ENCODE data around the gene ILF2. TPM values are rescaled to one million over a fixed set of nuclear protein-coding genes. Genes with fewer than 3 reads are reported as not detected.

ILF2 gene

GRCh38 chr1:153614189-153614900 lies 56.4 kb downstream of the ILF2 start:
- no peak overlapping the region for H3K18ac ChIP-seq (ENCODE audit: low read length)
- H3K4me3 ChIP-seq (ENCODE audit: low read length) = no peak overlapping the region
- no peak overlapping the region for H3K23ac ChIP-seq (ENCODE audit: low read length)
- no peak overlapping the region for H3K4me2 ChIP-seq (ENCODE audit: low read length)
- H3K79me2 ChIP-seq (ENCODE audit: control insufficient read depth, insufficient read depth, low read length) = no peaks in the 10 kb centered on the region
- H3K56ac ChIP-seq (ENCODE audit: low read length) = no peak overlapping the region
- no peak overlapping the region for H3K27ac ChIP-seq (ENCODE audit: low read depth, low read length)
- no peak overlapping the region for H4K5ac ChIP-seq (ENCODE audit: low read length)
- H3K36me3 ChIP-seq (ENCODE audit: control insufficient read depth, insufficient read depth, low read length) = no peaks in the 10 kb centered on the region
- no peak for DNase-seq
- H3K4ac ChIP-seq (ENCODE audit: low read depth, low read length) = no peak overlapping the region
- no CpG with 5 or more reads among the region's 2 CpGs for WGBS (ENCODE audit: extremely low coverage, insufficient coverage, low lambda C conversion rate)
- no peaks in the 10 kb centered on the region for H3K79me1 ChIP-seq (ENCODE audit: low read length)
- no peaks in the 10 kb centered on the region for H3K27me3 ChIP-seq (ENCODE audit: insufficient read depth, low read length, poor library complexity)
- H2BK5ac ChIP-seq (ENCODE audit: low read length) = no peak overlapping the region
- H3K4me1 ChIP-seq (ENCODE audit: control insufficient read depth, low read depth, low read length) = peaks cover 3% of the 10 kb centered on the region
- no peak overlapping the region for H2BK120ac ChIP-seq (ENCODE audit: low read depth, low read length)
- no peak overlapping the region for H4K8ac ChIP-seq (ENCODE audit: low read depth, low read length)
- H2BK15ac ChIP-seq (replicated peaks; ENCODE audit: low read depth) = no peak overlapping the region
- no peak overlapping the region for H3K9ac ChIP-seq (ENCODE audit: low read length)
- no peak overlapping the region for H2AK5ac ChIP-seq (ENCODE audit: low read length)

GRCh38 chr1:153613406-153613805 lies 57.4 kb downstream of the ILF2 start:
- H3K18ac ChIP-seq (ENCODE audit: low read length) = no peak overlapping the region
- no peaks in the 10 kb centered on the region for H3K79me2 ChIP-seq (ENCODE audit: control insufficient read depth, insufficient read depth, low read length)
- H3K56ac ChIP-seq (ENCODE audit: low read length) = peak overlapping the region; percentile 31
- DNase-seq = no peak
- H3K23ac ChIP-seq (ENCODE audit: low read length) = no peak overlapping the region
- H3K4me2 ChIP-seq (ENCODE audit: low read length) = no peak overlapping the region
- H2BK120ac ChIP-seq (ENCODE audit: low read depth, low read length) = no peak overlapping the region
- WGBS (ENCODE audit: extremely low coverage, insufficient coverage, low lambda C conversion rate) = no CpG with 5 or more reads among the region's 5 CpGs
- H3K9ac ChIP-seq (ENCODE audit: low read length) = no peak overlapping the region
- peaks cover 7% of the 10 kb centered on the region for H3K4me1 ChIP-seq (ENCODE audit: control insufficient read depth, low read depth, low read length)
- H2BK15ac ChIP-seq (replicated peaks; ENCODE audit: low read depth) = no peak overlapping the region
- H2BK5ac ChIP-seq (ENCODE audit: low read length) = no peak overlapping the region
- no peaks in the 10 kb centered on the region for H3K27me3 ChIP-seq (ENCODE audit: insufficient read depth, low read length, poor library complexity)
- no peaks in the 10 kb centered on the region for H3K36me3 ChIP-seq (ENCODE audit: control insufficient read depth, insufficient read depth, low read length)
- no peak overlapping the region for H4K8ac ChIP-seq (ENCODE audit: low read depth, low read length)
- no peak overlapping the region for H3K27ac ChIP-seq (ENCODE audit: low read depth, low read length)
- no peaks in the 10 kb centered on the region for H3K79me1 ChIP-seq (ENCODE audit: low read length)
- H4K5ac ChIP-seq (ENCODE audit: low read length) = no peak overlapping the region
- no peak overlapping the region for H2AK5ac ChIP-seq (ENCODE audit: low read length)
- H3K4me3 ChIP-seq (ENCODE audit: low read length) = no peak overlapping the region
- no peak overlapping the region for H3K4ac ChIP-seq (ENCODE audit: low read depth, low read length)

- Histone ChIP-seq H4K5ac (ENCODE audit: low read length) (no peak within 1 kb of the TSS), H3K27ac (ENCODE audit: low read depth, low read length) (no peak within 1 kb of the TSS), H3K18ac (ENCODE audit: low read length) (peak within 1 kb of the TSS; percentile 29), H3K79me2 (ENCODE audit: control insufficient read depth, insufficient read depth, low read length) (no peaks in the 10 kb centered on the region), H3K56ac (ENCODE audit: low read length) (peak within 1 kb of the TSS; percentile 85), H3K9ac (ENCODE audit: low read length) (peak within 1 kb of the TSS; percentile 56), H3K4me1 (ENCODE audit: control insufficient read depth, low read depth, low read length) (peaks cover 7% of the 10 kb centered on the region), H4K8ac (ENCODE audit: low read depth, low read length) (no peak within 1 kb of the TSS), H3K4me3 (ENCODE audit: low read length) (no peak within 1 kb of the TSS), H3K27me3 (ENCODE audit: insufficient read depth, low read length, poor library complexity) (no peaks in the 10 kb centered on the region), H3K4me2 (ENCODE audit: low read length) (peak within 1 kb of the TSS; percentile 33), H3K79me1 (ENCODE audit: low read length) (no peaks in the 10 kb centered on the region), H2AK5ac (ENCODE audit: low read length) (no peak within 1 kb of the TSS), H2BK15ac (replicated peaks; ENCODE audit: low read depth) (no peak within 1 kb of the TSS), H3K4ac (ENCODE audit: low read depth, low read length) (peak within 1 kb of the TSS; percentile 46), H2BK120ac (ENCODE audit: low read depth, low read length) (no peak within 1 kb of the TSS), H3K23ac (ENCODE audit: low read length) (no peak within 1 kb of the TSS), H3K36me3 (ENCODE audit: control insufficient read depth, insufficient read depth, low read length) (no peaks in the 10 kb centered on the region), H2BK5ac (ENCODE audit: low read length) (no peak within 1 kb of the TSS)
- DNase-seq = peak; percentile 86
- WGBS (ENCODE audit: extremely low coverage, insufficient coverage, low lambda C conversion rate) = no CpG with 5 or more reads among the region's 9 CpGs
Observed at GRCh38 chr1:153612755-153613331, 58.0 kb downstream of the ILF2 start, which contains the start of gene S100A16. S100A16 (minus strand) TSS chr1:153613137; CDS start chr1:153608151, 4,986 bp downstream.

- no peak for DNase-seq
- H3K27me3 ChIP-seq (ENCODE audit: insufficient read depth, low read length, poor library complexity) = no peaks in the 10 kb centered on the region
- peak overlapping the region; percentile 46 for H3K4ac ChIP-seq (ENCODE audit: low read depth, low read length)
- H2AK5ac ChIP-seq (ENCODE audit: low read length) = no peak overlapping the region
- WGBS (ENCODE audit: extremely low coverage, insufficient coverage, low lambda C conversion rate) = no CpG with 5 or more reads among the region's 11 CpGs
- H3K23ac ChIP-seq (ENCODE audit: low read length) = no peak overlapping the region
- no peaks in the 10 kb centered on the region for H3K79me2 ChIP-seq (ENCODE audit: control insufficient read depth, insufficient read depth, low read length)
- H2BK5ac ChIP-seq (ENCODE audit: low read length) = no peak overlapping the region
- H3K4me3 ChIP-seq (ENCODE audit: low read length) = no peak overlapping the region
- no peak overlapping the region for H4K8ac ChIP-seq (ENCODE audit: low read depth, low read length)
- H3K4me2 ChIP-seq (ENCODE audit: low read length) = peak overlapping the region; percentile 19
- H3K36me3 ChIP-seq (ENCODE audit: control insufficient read depth, insufficient read depth, low read length) = no peaks in the 10 kb centered on the region
- peak overlapping the region; percentile 85 for H3K56ac ChIP-seq (ENCODE audit: low read length)
- no peak overlapping the region for H2BK15ac ChIP-seq (replicated peaks; ENCODE audit: low read depth)
- H3K9ac ChIP-seq (ENCODE audit: low read length) = peak overlapping the region; percentile 56
- H3K18ac ChIP-seq (ENCODE audit: low read length) = peak overlapping the region; percentile 29
- H3K79me1 ChIP-seq (ENCODE audit: low read length) = no peaks in the 10 kb centered on the region
- no peak overlapping the region for H4K5ac ChIP-seq (ENCODE audit: low read length)
- H3K4me1 ChIP-seq (ENCODE audit: control insufficient read depth, low read depth, low read length) = peaks cover 7% of the 10 kb centered on the region
- H3K27ac ChIP-seq (ENCODE audit: low read depth, low read length) = no peak overlapping the region
- H2BK120ac ChIP-seq (ENCODE audit: low read depth, low read length) = no peak overlapping the region
Observed at GRCh38 chr1:153612111-153612754, 58.6 kb downstream of the ILF2 start.

Small RNA genes lying within 50 kb of the gene (small RNA-seq; reads per million reads assigned to genes)
- gene MIR8083 (ENCODE audit: insufficient read depth) (not detected), gene RN7SL372P (ENCODE audit: insufficient read depth) (not detected)

Data from mesendoderm (in vitro differentiated cells).